ENCODE measurements around the gene CD84.

The CD84 gene

DNA sequence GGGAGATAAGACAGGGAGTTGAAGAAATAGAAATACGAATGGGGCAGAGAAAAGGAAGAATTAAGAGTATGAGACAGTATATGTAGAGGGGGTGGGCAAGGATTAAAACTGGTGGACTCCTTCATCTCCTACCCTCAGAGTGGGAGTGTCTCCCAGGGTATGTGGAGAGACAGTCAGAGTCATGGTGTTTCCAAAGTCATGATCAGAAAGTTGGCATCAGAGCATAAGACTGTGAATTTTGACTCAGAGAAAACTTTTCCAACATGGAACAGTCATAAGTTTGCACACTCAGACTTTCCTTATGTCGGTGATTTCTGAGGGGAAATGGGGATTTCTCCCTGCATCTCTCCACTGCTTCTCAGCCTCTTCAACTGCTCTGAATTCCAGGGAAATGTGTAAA is 2.4 kb downstream of the CD84 start:
- TF ChIP-seq FOXP2 (optimal IDR thresholded peaks at IDR 0.05; ENCODE audit: borderline replicate concordance, extremely low read depth, extremely low read length, insufficient read depth) (no peak), POLR2AphosphoS5 (IDR thresholded peaks at IDR 0.05; ENCODE audit: low read depth, low read length) (no peak)
- TF ChIP-seq, protein P1, sequence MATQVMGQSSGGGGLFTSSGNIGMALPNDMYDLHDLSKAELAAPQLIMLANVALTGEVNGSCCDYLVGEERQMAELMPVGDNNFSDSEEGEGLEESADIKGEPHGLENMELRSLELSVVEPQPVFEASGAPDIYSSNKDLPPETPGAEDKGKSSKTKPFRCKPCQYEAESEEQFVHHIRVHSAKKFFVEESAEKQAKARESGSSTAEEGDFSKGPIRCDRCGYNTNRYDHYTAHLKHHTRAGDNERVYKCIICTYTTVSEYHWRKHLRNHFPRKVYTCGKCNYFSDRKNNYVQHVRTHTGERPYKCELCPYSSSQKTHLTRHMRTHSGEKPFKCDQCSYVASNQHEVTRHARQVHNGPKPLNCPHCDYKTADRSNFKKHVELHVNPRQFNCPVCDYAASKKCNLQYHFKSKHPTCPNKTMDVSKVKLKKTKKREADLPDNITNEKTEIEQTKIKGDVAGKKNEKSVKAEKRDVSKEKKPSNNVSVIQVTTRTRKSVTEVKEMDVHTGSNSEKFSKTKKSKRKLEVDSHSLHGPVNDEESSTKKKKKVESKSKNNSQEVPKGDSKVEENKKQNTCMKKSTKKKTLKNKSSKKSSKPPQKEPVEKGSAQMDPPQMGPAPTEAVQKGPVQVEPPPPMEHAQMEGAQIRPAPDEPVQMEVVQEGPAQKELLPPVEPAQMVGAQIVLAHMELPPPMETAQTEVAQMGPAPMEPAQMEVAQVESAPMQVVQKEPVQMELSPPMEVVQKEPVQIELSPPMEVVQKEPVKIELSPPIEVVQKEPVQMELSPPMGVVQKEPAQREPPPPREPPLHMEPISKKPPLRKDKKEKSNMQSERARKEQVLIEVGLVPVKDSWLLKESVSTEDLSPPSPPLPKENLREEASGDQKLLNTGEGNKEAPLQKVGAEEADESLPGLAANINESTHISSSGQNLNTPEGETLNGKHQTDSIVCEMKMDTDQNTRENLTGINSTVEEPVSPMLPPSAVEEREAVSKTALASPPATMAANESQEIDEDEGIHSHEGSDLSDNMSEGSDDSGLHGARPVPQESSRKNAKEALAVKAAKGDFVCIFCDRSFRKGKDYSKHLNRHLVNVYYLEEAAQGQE (IDR thresholded peaks at IDR 0.05; ENCODE audit: insufficient read depth in 1 of 2, low read depth in 2 of 2, low read length in 2 of 2), result no peak

DNA sequence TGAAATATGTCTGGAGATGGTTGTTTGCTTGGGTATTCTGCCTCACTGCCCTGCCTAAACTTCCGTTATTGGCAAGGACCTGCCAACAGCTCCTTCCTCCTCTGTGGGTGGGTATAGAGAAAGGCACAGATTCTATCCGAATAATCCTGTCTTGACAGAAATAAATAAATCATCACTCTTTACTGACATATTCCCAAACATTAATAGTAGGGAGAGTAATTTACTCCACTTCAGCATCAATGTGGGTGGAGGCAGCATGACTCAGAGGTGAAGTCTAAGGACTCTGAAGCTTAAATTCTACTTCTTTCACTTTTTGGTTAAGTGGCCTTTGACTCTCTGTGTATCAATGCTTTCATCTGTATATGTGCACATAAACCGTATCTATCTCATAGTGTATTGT is 2.9 kb downstream of the CD84 start:
- TF ChIP-seq TAF1 (IDR thresholded peaks at IDR 0.05; ENCODE audit: borderline replicate concordance, insufficient read depth, low read length) (no peak), SIN3A (IDR thresholded peaks at IDR 0.05; ENCODE audit: borderline replicate concordance, insufficient read depth, low read length) (no peak), FOXP2 (optimal IDR thresholded peaks at IDR 0.05; ENCODE audit: borderline replicate concordance, extremely low read depth, extremely low read length, insufficient read depth) (no peak), POLR2AphosphoS5 (IDR thresholded peaks at IDR 0.05; ENCODE audit: low read depth, low read length) (no peak)
- TF ChIP-seq, protein P1 (IDR thresholded peaks at IDR 0.05; ENCODE audit: insufficient read depth in 1 of 2, low read depth in 2 of 2, low read length in 2 of 2), result no peak

DNA sequence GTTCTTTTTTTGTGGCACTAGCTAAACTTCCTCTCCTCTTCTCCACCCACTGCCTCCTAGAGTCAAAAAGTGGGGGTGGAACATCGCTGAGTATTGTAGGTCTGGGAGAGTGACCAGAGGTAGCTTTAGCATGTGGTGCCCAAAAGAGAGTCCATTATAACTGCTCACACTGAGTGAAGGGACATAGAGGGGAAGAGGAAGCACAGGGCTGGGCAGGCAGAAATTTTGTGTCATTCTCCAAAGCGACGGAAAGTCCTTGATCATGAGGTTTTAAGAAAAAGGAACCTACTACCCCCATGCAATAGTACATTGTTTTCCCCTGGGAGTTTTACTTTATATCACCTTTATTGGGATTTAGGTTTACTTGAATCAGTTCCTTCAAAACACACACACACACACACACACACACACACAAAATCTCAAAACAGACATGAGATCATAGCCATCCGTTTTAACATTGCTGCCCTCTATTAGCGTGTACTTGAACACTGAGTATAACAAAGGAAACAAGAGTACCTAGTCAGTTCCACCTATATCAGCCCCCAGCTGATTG is 4.1 kb downstream of the CD84 start:
- TF ChIP-seq FOXP2 (optimal IDR thresholded peaks at IDR 0.05; ENCODE audit: borderline replicate concordance, extremely low read depth, extremely low read length, insufficient read depth) (no peak), TAF1 (IDR thresholded peaks at IDR 0.05; ENCODE audit: borderline replicate concordance, insufficient read depth, low read length) (no peak), SIN3A (IDR thresholded peaks at IDR 0.05; ENCODE audit: borderline replicate concordance, insufficient read depth, low read length) (no peak)

DNA sequence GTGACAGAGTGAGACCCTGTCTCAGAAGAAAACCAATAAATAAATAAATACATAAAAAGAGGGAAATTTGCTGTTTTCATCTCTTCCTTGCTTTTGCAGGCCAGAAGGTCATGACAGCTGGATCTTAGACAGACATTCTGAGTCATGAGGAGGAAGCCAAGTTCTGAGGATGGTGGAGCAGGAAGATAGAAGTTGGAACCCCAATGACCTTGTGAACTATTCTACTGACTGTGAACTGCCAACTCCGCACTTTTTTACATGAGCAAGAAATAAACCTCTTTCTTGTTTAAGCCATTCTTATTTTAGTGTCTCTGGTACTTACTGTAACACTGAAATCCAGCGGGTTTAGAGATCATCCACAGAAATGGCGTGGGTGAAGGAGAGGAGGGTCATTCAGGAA is 8.5 kb downstream of the CD84 start:
- TF ChIP-seq SIN3A (IDR thresholded peaks at IDR 0.05; ENCODE audit: borderline replicate concordance, insufficient read depth, low read length) (no peak), POLR2AphosphoS5 (IDR thresholded peaks at IDR 0.05; ENCODE audit: low read depth, low read length) (no peak), TAF1 (IDR thresholded peaks at IDR 0.05; ENCODE audit: borderline replicate concordance, insufficient read depth, low read length) (no peak), FOXP2 (optimal IDR thresholded peaks at IDR 0.05; ENCODE audit: borderline replicate concordance, extremely low read depth, extremely low read length, insufficient read depth) (no peak)
- TF ChIP-seq, protein P1 (IDR thresholded peaks at IDR 0.05; ENCODE audit: insufficient read depth in 1 of 2, low read depth in 2 of 2, low read length in 2 of 2), result no peak

DNA sequence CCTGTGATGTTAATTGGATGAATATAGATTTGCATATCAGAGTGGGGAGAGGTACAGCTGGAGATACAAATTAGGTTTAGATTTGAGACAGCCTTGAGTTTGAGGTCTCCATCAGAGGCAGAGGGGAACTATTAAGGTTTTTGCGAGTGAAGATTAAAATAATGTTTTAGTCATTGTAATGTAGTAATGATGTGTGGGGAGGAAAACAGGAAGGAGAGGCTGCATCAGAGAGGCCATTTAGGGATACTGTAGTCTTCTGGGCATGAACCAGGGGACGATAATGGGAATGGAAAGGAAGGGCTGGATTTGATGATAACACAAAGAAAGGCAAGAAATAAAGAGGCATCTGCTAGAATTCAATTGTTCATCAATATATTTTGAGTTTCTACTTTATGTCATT is 9.5 kb downstream of the CD84 start:
- TF ChIP-seq TAF1 (IDR thresholded peaks at IDR 0.05; ENCODE audit: borderline replicate concordance, insufficient read depth, low read length) (no peak), POLR2AphosphoS5 (IDR thresholded peaks at IDR 0.05; ENCODE audit: low read depth, low read length) (no peak), SIN3A (IDR thresholded peaks at IDR 0.05; ENCODE audit: borderline replicate concordance, insufficient read depth, low read length) (no peak), FOXP2 (optimal IDR thresholded peaks at IDR 0.05; ENCODE audit: borderline replicate concordance, extremely low read depth, extremely low read length, insufficient read depth) (no peak)
- TF ChIP-seq, protein P1 (IDR thresholded peaks at IDR 0.05; ENCODE audit: insufficient read depth in 1 of 2, low read depth in 2 of 2, low read length in 2 of 2), result no peak
